Esophagus muscularis mucosa (tissue), 4 donors: ENCODE measurements around the gene GNG8.

Experiments used
- EP300 ChIP-seq: sonication (generic); formaldehyde crosslinking; IDR thresholded peaks from one replicate; pipeline ENCODE4 v1.6.1; 2017; ENCODE audit warnings: antibody characterized with exemption
- POLR2A ChIP-seq: fragments of 450-650 bp; IDR thresholded peaks from one replicate; pipeline ENCODE4 v1.6.1; 2017; ENCODE audit warnings: antibody characterized with exemption, moderate library complexity, mild to moderate bottlenecking, low read depth
- TF ChIP-seq, protein P1 (sequence below), 3 experiments: fragments of 200-600 bp in 2 of 3; fragments of 450-650 bp in 1 of 3; sonication (generic) in 2 of 3; IDR thresholded peaks; one replicate each; pipeline ENCODE4 v1.5.1; 2017 to 2019; ENCODE audit warnings: antibody characterized with exemption in 3 of 3, mild to moderate bottlenecking in 2 of 3, moderate library complexity in 1 of 3

DNA sequence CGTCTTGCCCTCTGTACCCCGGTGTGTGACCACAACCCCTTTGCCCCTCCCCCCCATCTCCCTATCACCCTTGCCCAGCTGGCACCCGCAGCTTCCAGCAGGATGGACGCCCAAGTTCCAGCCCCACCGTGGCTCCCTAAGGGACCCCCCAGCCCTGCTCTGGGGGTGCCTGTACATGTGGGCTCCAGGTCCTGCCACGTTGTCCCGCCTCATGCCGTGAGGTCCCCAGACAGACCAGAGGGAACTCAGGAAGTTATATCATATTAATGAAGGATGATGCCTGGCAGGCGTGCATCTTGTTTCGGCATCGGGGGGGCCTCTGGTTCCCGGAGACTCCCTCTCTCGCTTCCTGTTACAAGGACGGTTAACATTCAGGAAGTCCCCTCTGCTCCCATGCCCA is 9.6 kb downstream of the GNG8 start:
- TF ChIP-seq, protein P1, sequence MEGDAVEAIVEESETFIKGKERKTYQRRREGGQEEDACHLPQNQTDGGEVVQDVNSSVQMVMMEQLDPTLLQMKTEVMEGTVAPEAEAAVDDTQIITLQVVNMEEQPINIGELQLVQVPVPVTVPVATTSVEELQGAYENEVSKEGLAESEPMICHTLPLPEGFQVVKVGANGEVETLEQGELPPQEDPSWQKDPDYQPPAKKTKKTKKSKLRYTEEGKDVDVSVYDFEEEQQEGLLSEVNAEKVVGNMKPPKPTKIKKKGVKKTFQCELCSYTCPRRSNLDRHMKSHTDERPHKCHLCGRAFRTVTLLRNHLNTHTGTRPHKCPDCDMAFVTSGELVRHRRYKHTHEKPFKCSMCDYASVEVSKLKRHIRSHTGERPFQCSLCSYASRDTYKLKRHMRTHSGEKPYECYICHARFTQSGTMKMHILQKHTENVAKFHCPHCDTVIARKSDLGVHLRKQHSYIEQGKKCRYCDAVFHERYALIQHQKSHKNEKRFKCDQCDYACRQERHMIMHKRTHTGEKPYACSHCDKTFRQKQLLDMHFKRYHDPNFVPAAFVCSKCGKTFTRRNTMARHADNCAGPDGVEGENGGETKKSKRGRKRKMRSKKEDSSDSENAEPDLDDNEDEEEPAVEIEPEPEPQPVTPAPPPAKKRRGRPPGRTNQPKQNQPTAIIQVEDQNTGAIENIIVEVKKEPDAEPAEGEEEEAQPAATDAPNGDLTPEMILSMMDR (IDR thresholded peaks at IDR 0.05): no peak
- TF ChIP-seq EP300: no peak
- TF ChIP-seq POLR2A: no peak
